Right atrium auricular region (tissue), 2 donors: ENCODE measurements around the gene ICAM5. TPM values are rescaled to one million over a fixed set of nuclear protein-coding genes. Genes with fewer than 3 reads are reported as not detected.
A peak's percentile ranks its signal among the peaks of the same experiment; 100 is the strongest.

ENCODE experiments used
- DNase-seq: peaks from one replicate; pipeline ENCODE4 v3.0.0-alpha.2; 2019; ENCODE audit warnings: low spot score
- H3K27ac ChIP-seq, 2 donors: fragments of 200-600 bp; sonication (generic); 1 replicate in 1 of 2; 2 replicates in 1 of 2; pipeline ENCODE4 v1.5.1; 2016 to 2019
- H3K27me3 ChIP-seq, 2 donors: fragments of 200-600 bp; sonication (generic); one replicate each; pipeline versions ENCODE4 v1.5.1 to v1.6.0; 2017 to 2019
- H3K36me3 ChIP-seq: fragments of 200-600 bp; sonication (generic); one replicate; pipeline ENCODE4 v1.5.1; 2016
- H3K4me1 ChIP-seq, 2 donors: fragments of 200-600 bp; sonication (generic); one replicate each; pipeline versions ENCODE4 v1.5.1 to v1.6.0; 2017 to 2019
- H3K4me3 ChIP-seq, 2 donors: fragments of 200-600 bp; sonication (generic); 1 replicate in 1 of 2; 2 replicates in 1 of 2; pipeline ENCODE4 v1.5.1; 2017 to 2019; ENCODE audit warnings: mild to moderate bottlenecking in 1 of 2, moderate library complexity in 1 of 2
- H3K9me3 ChIP-seq, 2 donors: fragments of 200-600 bp; sonication (generic); one replicate each; pipeline ENCODE4 v1.5.1; 2019
- total RNA-seq, 2 donors: library from RNA; depleted of rRNA; stranded (reverse); fragments of >200 nt; gene quantifications; one replicate each; pipeline ENCODE4 v1.1.0, GENCODE V29; 2016
- TF ChIP-seq, protein P1 (sequence below), 2 donors: fragments of 200-600 bp; sonication (generic); IDR thresholded peaks; one replicate each; pipeline ENCODE4 v1.5.1; 2019; ENCODE audit warnings: antibody characterized with exemption in 2 of 2

The ICAM5 gene
- total RNA-seq, 2 donors from 2014 or later: 0.22 to 1.7 TPM

DNA sequence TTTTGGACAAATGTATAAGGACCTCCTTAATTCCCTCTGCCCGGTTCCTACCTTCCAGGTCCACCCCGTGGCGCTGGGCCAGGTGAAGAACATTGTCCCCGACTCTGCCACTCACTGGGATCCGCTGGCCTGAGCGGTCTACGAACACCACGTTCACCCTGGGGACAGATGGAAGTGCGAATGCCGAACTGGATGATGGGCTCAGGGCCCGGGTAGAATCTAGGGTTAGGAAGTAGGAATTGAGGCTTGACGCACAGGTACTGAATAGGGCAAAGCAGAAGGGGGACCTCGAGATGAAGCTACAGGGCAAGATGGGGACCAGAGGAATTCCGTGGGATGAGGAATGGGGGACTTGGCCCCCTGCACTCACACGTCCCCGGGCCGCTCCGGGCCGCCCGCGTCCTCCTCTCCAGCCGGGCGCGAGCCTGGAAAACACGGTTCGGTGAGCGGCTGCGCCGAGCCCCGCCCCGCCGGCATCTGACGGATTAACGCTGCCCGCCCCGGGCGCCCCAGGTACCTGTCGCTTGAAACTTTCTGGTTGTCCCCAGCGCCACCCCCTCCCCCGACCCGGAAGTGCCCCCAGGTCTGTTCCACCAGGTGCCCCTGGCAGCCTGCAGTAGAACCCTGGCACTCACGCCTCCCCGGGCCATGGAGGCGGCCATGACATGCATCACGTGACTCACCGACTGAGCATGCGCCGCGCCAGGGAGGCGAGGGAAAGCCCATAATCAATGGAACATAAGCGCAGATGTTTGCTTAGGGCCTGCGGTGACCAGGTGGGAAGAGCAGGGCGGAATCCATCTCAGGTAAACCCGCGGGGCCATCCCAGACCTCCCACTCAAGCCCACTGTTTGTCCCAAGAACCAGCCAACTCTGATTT lies 25.8 kb downstream of the ICAM5 start, which contains the start of gene FDX2:
TSS of gene FDX2 (minus strand) at position 681 of the 880 bp plus-strand sequence. CDS start at position 662, 19 bp downstream.
- DNase-seq: peak; percentile 82
- TF ChIP-seq, protein P1, sequence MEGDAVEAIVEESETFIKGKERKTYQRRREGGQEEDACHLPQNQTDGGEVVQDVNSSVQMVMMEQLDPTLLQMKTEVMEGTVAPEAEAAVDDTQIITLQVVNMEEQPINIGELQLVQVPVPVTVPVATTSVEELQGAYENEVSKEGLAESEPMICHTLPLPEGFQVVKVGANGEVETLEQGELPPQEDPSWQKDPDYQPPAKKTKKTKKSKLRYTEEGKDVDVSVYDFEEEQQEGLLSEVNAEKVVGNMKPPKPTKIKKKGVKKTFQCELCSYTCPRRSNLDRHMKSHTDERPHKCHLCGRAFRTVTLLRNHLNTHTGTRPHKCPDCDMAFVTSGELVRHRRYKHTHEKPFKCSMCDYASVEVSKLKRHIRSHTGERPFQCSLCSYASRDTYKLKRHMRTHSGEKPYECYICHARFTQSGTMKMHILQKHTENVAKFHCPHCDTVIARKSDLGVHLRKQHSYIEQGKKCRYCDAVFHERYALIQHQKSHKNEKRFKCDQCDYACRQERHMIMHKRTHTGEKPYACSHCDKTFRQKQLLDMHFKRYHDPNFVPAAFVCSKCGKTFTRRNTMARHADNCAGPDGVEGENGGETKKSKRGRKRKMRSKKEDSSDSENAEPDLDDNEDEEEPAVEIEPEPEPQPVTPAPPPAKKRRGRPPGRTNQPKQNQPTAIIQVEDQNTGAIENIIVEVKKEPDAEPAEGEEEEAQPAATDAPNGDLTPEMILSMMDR (IDR thresholded peaks at IDR 0.05): no peak
- no peaks in the 10 kb centered on the region for H3K27me3 ChIP-seq
- peak within 1 kb of the TSS; percentile 83 for H3K4me3 ChIP-seq
- no peaks in the 10 kb centered on the region for H3K9me3 ChIP-seq
- H3K27ac ChIP-seq: peak within 1 kb of the TSS; percentile 67 to 76
- H3K36me3 ChIP-seq: peaks cover 41% of the 10 kb centered on the region
- peaks cover 0 to 14% of the 10 kb centered on the region in 2 donors for H3K4me1 ChIP-seq

DNA sequence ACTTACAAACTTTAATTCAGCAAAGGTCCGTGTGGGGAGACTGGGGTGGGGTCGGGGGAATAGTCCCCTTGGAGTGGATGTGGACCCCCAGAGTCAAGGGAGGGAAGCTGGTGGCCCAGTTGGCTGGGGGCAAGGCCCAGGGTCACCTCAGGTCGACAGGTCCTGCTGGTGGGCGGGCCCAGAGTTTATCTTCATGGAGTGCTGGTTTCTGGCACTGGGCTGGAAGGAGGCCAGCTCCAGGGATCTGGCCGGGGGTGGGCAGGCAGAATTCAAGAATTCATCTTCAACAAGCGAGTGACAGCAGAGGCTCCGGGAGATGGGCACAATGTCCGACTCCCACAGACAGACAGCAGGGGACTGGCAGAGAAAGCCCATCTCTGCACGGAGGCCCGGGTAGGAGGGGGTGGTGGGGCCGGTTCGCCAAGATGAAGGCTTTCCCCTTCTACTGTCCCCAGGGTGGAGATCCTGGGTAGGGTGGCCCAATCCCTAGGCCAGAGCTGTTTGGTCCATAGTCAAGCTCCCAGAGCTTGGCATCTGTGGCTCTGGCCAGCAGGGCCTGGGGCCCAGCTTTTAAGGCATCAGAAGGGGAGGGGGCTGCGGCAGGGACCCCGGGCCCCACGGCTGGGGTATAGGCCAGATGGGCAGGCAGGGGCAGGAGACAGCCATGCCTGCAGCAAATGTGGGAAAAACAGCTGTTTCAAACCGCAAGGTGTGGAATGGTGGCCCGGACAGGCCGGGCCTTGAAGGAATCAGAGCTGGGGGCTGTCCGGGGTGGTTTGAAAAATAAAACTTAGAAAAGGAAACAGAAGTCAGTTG lies 26.7 kb downstream of the ICAM5 start:
- H3K4me3 ChIP-seq: no peak overlapping the region
- H3K9me3 ChIP-seq: no peaks in the 10 kb centered on the region
- TF ChIP-seq, protein P1 (IDR thresholded peaks at IDR 0.05): no peak
- H3K4me1 ChIP-seq: peaks cover 0 to 14% of the 10 kb centered on the region in 2 donors
- no peaks in the 10 kb centered on the region for H3K27me3 ChIP-seq
- H3K36me3 ChIP-seq: peaks cover 49% of the 10 kb centered on the region
- DNase-seq: no peak
- H3K27ac ChIP-seq: no peak overlapping the region

- TF ChIP-seq, protein P1 (IDR thresholded peaks at IDR 0.05): no peak
- Histone ChIP-seq H3K27me3 (no peaks in the 10 kb centered on the region), H3K27ac (no peak overlapping the region), H3K36me3 (peaks cover 57% of the 10 kb centered on the region), H3K9me3 (no peaks in the 10 kb centered on the region), H3K4me3 (no peak overlapping the region), H3K4me1 (peaks cover 0 to 14% of the 10 kb centered on the region in 2 donors)
- no peak for DNase-seq
Observed at GRCh38 chr19:10317045-10317856, 27.5 kb downstream of the ICAM5 start.

GRCh38 chr19:10317857-10318462 lies 28.2 kb downstream of the ICAM5 start:
- H3K4me3 ChIP-seq: no peak overlapping the region
- peaks cover 64% of the 10 kb centered on the region for H3K36me3 ChIP-seq
- no peaks in the 10 kb centered on the region for H3K9me3 ChIP-seq
- TF ChIP-seq, protein P1 (IDR thresholded peaks at IDR 0.05): no peak
- peaks cover 0 to 14% of the 10 kb centered on the region in 2 donors for H3K4me1 ChIP-seq
- H3K27me3 ChIP-seq: no peaks in the 10 kb centered on the region
- DNase-seq: no peak
- no peak overlapping the region for H3K27ac ChIP-seq
